HepG2 (cell line): ENCODE results near the gene SIGLEC10. TPM values are rescaled to one million over a fixed set of nuclear protein-coding genes. Genes with fewer than 3 reads are reported as not detected.

Experiments
- ARNT2 ChIP-seq: sonication (generic); formaldehyde crosslinking; IDR thresholded peaks from 2 replicates; pipeline ENCODE4 v1.8.0; 2022; ENCODE audit warnings: mild to moderate bottlenecking, low read depth, missing genetic modification reagents, moderate library complexity
- CHCHD3 ChIP-seq: sonication (generic); formaldehyde crosslinking; IDR thresholded peaks from 2 replicates; pipeline ENCODE4 v1.8.0; 2022; ENCODE audit warnings: mild to moderate bottlenecking, missing genetic modification reagents, moderate library complexity
- FOXC1 ChIP-seq: sonication (generic); formaldehyde crosslinking; IDR thresholded peaks from 2 replicates; pipeline ENCODE4 v1.8.0; 2022; ENCODE audit warnings: mild to moderate bottlenecking, missing genetic modification reagents, borderline replicate concordance
- GATA4 ChIP-seq: sonication (generic); IDR thresholded peaks from 2 replicates; pipeline ENCODE4 v1.6.1; 2016; ENCODE audit warnings: antibody characterized with exemption, low read depth, borderline replicate concordance
- KDM3A ChIP-seq: IDR thresholded peaks from 2 replicates; pipeline ENCODE4 v1.6.1; 2018; ENCODE audit warnings: low read depth, missing compliant biosample characterization
- KLF6 ChIP-seq: IDR thresholded peaks from 2 replicates; pipeline ENCODE4 v1.8.0; 2016; ENCODE audit warnings: missing biosample characterization, missing genetic modification reagents
- NFE2L1 ChIP-seq: sonication (generic); formaldehyde crosslinking; IDR thresholded peaks from 2 replicates; pipeline ENCODE4 v1.4.0; 2020; ENCODE audit warnings: missing genetic modification reagents, mild to moderate bottlenecking, borderline replicate concordance
- TAF15 ChIP-seq: fragments of 200-400 bp; formaldehyde crosslinking; IDR thresholded peaks from one replicate; pipeline ENCODE4 v1.6.1; 2018; ENCODE audit warnings: mild to moderate bottlenecking, low read depth, low read length; ENCODE audit not compliant: poor library complexity, severe bottlenecking
- TRIM22 ChIP-seq: fragments of 450-650 bp; IDR thresholded peaks from 2 replicates; pipeline ENCODE4 v1.6.1; 2017
- ZBTB38 ChIP-seq: sonication (generic); formaldehyde crosslinking; IDR thresholded peaks from 2 replicates; pipeline ENCODE4 v1.5.1; 2020; ENCODE audit warnings: mild to moderate bottlenecking, missing genetic modification reagents
- ZFP36L2 ChIP-seq: sonication (generic); formaldehyde crosslinking; IDR thresholded peaks from 2 replicates; pipeline ENCODE4 v1.4.0; 2020; ENCODE audit warnings: missing genetic modification reagents
- ZFP90 ChIP-seq: sonication (generic); formaldehyde crosslinking; IDR thresholded peaks from 2 replicates; pipeline ENCODE4 v1.8.0; 2022; ENCODE audit warnings: missing genetic modification reagents, mild to moderate bottlenecking, inconsistent platforms, borderline replicate concordance
- ZFP91 ChIP-seq: sonication (generic); formaldehyde crosslinking; IDR thresholded peaks from 2 replicates; pipeline ENCODE4 v1.9.0; 2022; ENCODE audit warnings: missing genetic modification reagents, mild to moderate bottlenecking, borderline replicate concordance
- ZNF253 ChIP-seq: sonication (generic); formaldehyde crosslinking; IDR thresholded peaks from 2 replicates; pipeline ENCODE4 v1.8.0; 2022; ENCODE audit warnings: mild to moderate bottlenecking, missing genetic modification reagents, borderline replicate concordance
- ZNF3 ChIP-seq: IDR thresholded peaks from 2 replicates; pipeline ENCODE4 v1.7.0; 2017; ENCODE audit warnings: inconsistent platforms
- ZNF546 ChIP-seq: sonication (generic); formaldehyde crosslinking; conservative IDR thresholded peaks from 2 replicates; pipeline ENCODE4 v1.8.1; 2023; ENCODE audit warnings: mild to moderate bottlenecking, missing genetic modification reagents
- ZNF547 ChIP-seq: sonication (generic); formaldehyde crosslinking; IDR thresholded peaks from 2 replicates; pipeline ENCODE4 v1.5.1; 2020; ENCODE audit warnings: mild to moderate bottlenecking, missing genetic modification reagents
- polyA plus RNA-seq, 8 experiments: library from polyadenylated mRNA; depleted of rRNA in 3 of 8; stranded (reverse) in 7 of 8; unstranded in 1 of 8; fragments of >200 nt; fragmentation: Illumina TruSeq in 4 of 8; extraction: Trizol in 4 of 8; gene quantifications; 2 replicates each; pipeline versions ENCODE4 v1.2.1 to v1.2.3, GENCODE V29; 2011 to 2016; ENCODE audit warnings: low read depth in 4 of 8, missing spikeins in 1 of 8, mixed read lengths in 1 of 8; ENCODE audit not compliant: insufficient read depth in 1 of 8
- total RNA-seq, 5 experiments: library from RNA; depleted of rRNA; stranded (reverse); fragments of >200 nt; fragmentation: Illumina TruSeq; extraction: Trizol; gene quantifications; 2 replicates each; pipeline ENCODE4 v1.2.3, GENCODE V29; 2016; ENCODE audit warnings: low read depth in 1 of 5
- TF ChIP-seq, protein P1 (sequence below): sonication (generic); formaldehyde crosslinking; IDR thresholded peaks from 2 replicates; pipeline ENCODE4 v1.9.0; 2021; ENCODE audit warnings: missing genetic modification reagents, mild to moderate bottlenecking, borderline replicate concordance
- TF ChIP-seq, protein P2 (sequence below), 2 experiments: sonication (generic) in 1 of 2; formaldehyde crosslinking in 1 of 2; IDR thresholded peaks; 2 replicates each; pipeline versions ENCODE4 v1.6.1 to v1.9.0; 2014 to 2022; ENCODE audit warnings: antibody characterized with exemption in 1 of 2, borderline replicate concordance in 1 of 2, inconsistent platforms in 1 of 2, low read depth in 1 of 2, missing genetic modification reagents in 1 of 2

Gene SIGLEC10
- total and polyA plus RNA-seq, 2 of the 13 experiments (the other 11 are each of a cell fraction or from before 2014, with no cell fraction given), result not detected

- TF ChIP-seq, protein P1, sequence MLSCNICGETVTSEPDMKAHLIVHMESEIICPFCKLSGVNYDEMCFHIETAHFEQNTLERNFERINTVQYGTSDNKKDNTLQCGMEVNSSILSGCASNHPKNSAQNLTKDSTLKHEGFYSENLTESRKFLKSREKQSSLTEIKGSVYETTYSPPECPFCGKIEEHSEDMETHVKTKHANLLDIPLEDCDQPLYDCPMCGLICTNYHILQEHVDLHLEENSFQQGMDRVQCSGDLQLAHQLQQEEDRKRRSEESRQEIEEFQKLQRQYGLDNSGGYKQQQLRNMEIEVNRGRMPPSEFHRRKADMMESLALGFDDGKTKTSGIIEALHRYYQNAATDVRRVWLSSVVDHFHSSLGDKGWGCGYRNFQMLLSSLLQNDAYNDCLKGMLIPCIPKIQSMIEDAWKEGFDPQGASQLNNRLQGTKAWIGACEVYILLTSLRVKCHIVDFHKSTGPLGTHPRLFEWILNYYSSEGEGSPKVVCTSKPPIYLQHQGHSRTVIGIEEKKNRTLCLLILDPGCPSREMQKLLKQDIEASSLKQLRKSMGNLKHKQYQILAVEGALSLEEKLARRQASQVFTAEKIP (CRISPR knock-in tag), result 0 out of 2 replicates have a peak, but pooled peaks have one; percentile 65
- peak; percentile 81; the same call in 1 of the 2 replicates for TF ChIP-seq ZBTB38 (CRISPR knock-in tag)
- peak; percentile 96 for TF ChIP-seq KDM3A (CRISPR knock-in tag)
- TF ChIP-seq ARNT2 (CRISPR knock-in tag), result peak; percentile 95
- TF ChIP-seq GATA4, result no peak
- peak; percentile 83 for TF ChIP-seq TAF15
- peak; percentile 89; the same call in 1 of the 2 replicates for TF ChIP-seq CHCHD3 (CRISPR knock-in tag)
- peak; percentile 96 for TF ChIP-seq ZNF253 (CRISPR knock-in tag)
- TF ChIP-seq ZNF546 (CRISPR knock-in tag), result peak; percentile 96
- peak; percentile 97 for TF ChIP-seq ZFP90 (CRISPR knock-in tag)
- TF ChIP-seq, protein P2, sequence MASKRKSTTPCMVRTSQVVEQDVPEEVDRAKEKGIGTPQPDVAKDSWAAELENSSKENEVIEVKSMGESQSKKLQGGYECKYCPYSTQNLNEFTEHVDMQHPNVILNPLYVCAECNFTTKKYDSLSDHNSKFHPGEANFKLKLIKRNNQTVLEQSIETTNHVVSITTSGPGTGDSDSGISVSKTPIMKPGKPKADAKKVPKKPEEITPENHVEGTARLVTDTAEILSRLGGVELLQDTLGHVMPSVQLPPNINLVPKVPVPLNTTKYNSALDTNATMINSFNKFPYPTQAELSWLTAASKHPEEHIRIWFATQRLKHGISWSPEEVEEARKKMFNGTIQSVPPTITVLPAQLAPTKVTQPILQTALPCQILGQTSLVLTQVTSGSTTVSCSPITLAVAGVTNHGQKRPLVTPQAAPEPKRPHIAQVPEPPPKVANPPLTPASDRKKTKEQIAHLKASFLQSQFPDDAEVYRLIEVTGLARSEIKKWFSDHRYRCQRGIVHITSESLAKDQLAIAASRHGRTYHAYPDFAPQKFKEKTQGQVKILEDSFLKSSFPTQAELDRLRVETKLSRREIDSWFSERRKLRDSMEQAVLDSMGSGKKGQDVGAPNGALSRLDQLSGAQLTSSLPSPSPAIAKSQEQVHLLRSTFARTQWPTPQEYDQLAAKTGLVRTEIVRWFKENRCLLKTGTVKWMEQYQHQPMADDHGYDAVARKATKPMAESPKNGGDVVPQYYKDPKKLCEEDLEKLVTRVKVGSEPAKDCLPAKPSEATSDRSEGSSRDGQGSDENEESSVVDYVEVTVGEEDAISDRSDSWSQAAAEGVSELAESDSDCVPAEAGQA (IDR thresholded peaks at IDR 0.05; ENCODE audit: low read depth), result no peak
- TF ChIP-seq, protein P2 (CRISPR knock-in tag; IDR thresholded peaks at IDR 0.05; ENCODE audit: borderline replicate concordance), result peak; percentile 98
- TF ChIP-seq TRIM22, result no peak
- peak; percentile 84; the same call in 1 of the 2 replicates for TF ChIP-seq ZNF3
- TF ChIP-seq ZFP91 (CRISPR knock-in tag), result peak; percentile 61
- peak; percentile 72; the same call in 1 of the 2 replicates for TF ChIP-seq NFE2L1 (CRISPR knock-in tag)
- TF ChIP-seq KLF6 (CRISPR knock-in tag), result peak; percentile 100
- TF ChIP-seq ZFP36L2 (CRISPR knock-in tag), result peak; percentile 98
- TF ChIP-seq ZNF547 (CRISPR knock-in tag), result peak; percentile 89
- TF ChIP-seq FOXC1, result peak; percentile 96; the same call in 1 of the 2 replicates
These were observed 4.6 kb upstream of the SIGLEC10 start (continued) for GRCh38 chr19:51422053-51422448.
